GM12865 (cell line): Measurements from ENCODE around the gene LILRA6.

Experiments used
- DNase-seq: peaks from one replicate; pipeline ENCODE4 v3.0.0; 2010; ENCODE audit warnings: low read depth
- H3K4me3 ChIP-seq: 2 replicates; pipeline ENCODE4 v1.5.1; 2011; ENCODE audit warnings: mild to moderate bottlenecking, low read depth, low read length, control low read depth
- CTCF ChIP-seq: IDR thresholded peaks from 2 replicates; pipeline ENCODE4 v1.5.1; 2011; ENCODE audit warnings: low read length, control low read depth, low read depth, inconsistent platforms; ENCODE audit not compliant: insufficient read depth; ENCODE audit errors: missing control alignments

The LILRA6 gene

GRCh38 chr19:54186934-54187381, 55.6 kb downstream of the LILRA6 start:
- no peak for TF ChIP-seq CTCF
- no peak for DNase-seq
- H3K4me3 ChIP-seq, result no peak overlapping the region
